A549 (cell line): ENCODE measurements around the gene NGEF. TPM values are rescaled to one million over a fixed set of nuclear protein-coding genes. Genes with fewer than 3 reads are reported as not detected.
"Not testable (repeated sequence)": the region's sequence is repeated elsewhere in the genome, so short reads cannot be mapped to it uniquely, and the experiment has no call there.

Source experiments
- ATAC-seq, 2 experiments: fragments of 200-7000 bp in 1 of 2; fragments of >200 bp in 1 of 2; cut with Nextera tagmentation in 1 of 2; cut with Tn5 transposase in 1 of 2; 3 replicates each; pipeline versions ENCODE4 v1.8.0 to v1.9.1; 2018 to 2020; ENCODE audit warnings: mild to moderate bottlenecking in 1 of 2, moderate library complexity in 1 of 2
- CTCF ChIA-PET: fragments of 300-600 bp; sonication (Branson Sonifier 250); formaldehyde crosslinking; extraction: SDS; loops from one replicate; lab custom pipeline; 2021; ENCODE audit warnings: antibody characterized with exemption, inconsistent platforms; lab: Yijun Ruan, JAX
- POLR2A ChIA-PET: fragments of 350-600 bp; formaldehyde crosslinking; extraction: SDS; loops from one replicate; lab custom pipeline; 2021; ENCODE audit warnings: antibody characterized with exemption, inconsistent platforms; lab: Yijun Ruan, JAX
- DNase-seq, 2 experiments: peaks; one replicate each; pipeline versions ENCODE4 v3.0.0 to v3.0.0-alpha.2; 2011 to 2016; ENCODE audit warnings: low read depth in 1 of 2, low spot score in 1 of 2
- FAIRE-seq: peaks from 2 replicates; lab custom pipeline; 2011; peaks lifted over from hg19 to GRCh38; lab: Jason Lieb, UNC
- H3K27ac ChIP-seq, 2 experiments: fragments of >200 bp; sonication (Bioruptor Twin); formaldehyde crosslinking; 3 replicates each; pipeline ENCODE4 v1.5.1; 2016 to 2017
- H3K4me1 ChIP-seq: fragments of >200 bp; sonication (Bioruptor Twin); formaldehyde crosslinking; 3 replicates; pipeline ENCODE4 v1.6.1; 2016
- H3K4me2 ChIP-seq: fragments of >200 bp; sonication (Bioruptor Twin); formaldehyde crosslinking; 3 replicates; pipeline ENCODE4 v1.6.1; 2016
- H3K4me3 ChIP-seq: fragments of >200 bp; sonication (Bioruptor Twin); formaldehyde crosslinking; 3 replicates; pipeline ENCODE4 v1.5.1; 2016
- H3K9me3 ChIP-seq: fragments of >200 bp; sonication (Bioruptor Twin); formaldehyde crosslinking; 3 replicates; pipeline ENCODE4 v1.6.1; 2016
- BHLHE40 ChIP-seq: IDR thresholded peaks from 2 replicates; pipeline ENCODE4 v1.6.1; 2012; ENCODE audit warnings: low read depth, low read length, inconsistent platforms
- CBX2 ChIP-seq: fragments of 200-600 bp; sonication (generic); IDR thresholded peaks from 2 replicates; pipeline ENCODE4 v1.6.1; 2016; ENCODE audit warnings: low read depth, mild to moderate bottlenecking, borderline replicate concordance
- EP300 ChIP-seq, 2 experiments: fragments of >200 bp; sonication (Bioruptor Twin); formaldehyde crosslinking; IDR thresholded peaks; 2 replicates in 1 of 2; 3 replicates in 1 of 2; pipeline ENCODE4 v1.6.1; 2016 to 2017
- FOSB ChIP-seq: fragments of 250-450 bp; sonication (Bioruptor Pico); IDR thresholded peaks from 2 replicates; pipeline ENCODE4 v1.5.0; 2020; ENCODE audit warnings: mild to moderate bottlenecking, moderate library complexity
- HOXA7 ChIP-seq: fragments of 250-450 bp; sonication (Bioruptor Pico); IDR thresholded peaks from 2 replicates; pipeline ENCODE4 v1.5.0; 2020; ENCODE audit warnings: mild to moderate bottlenecking, moderate library complexity
- HOXB13 ChIP-seq: fragments of 250-450 bp; sonication (Bioruptor Pico); IDR thresholded peaks from 2 replicates; pipeline ENCODE4 v1.5.0; 2020; ENCODE audit warnings: low read depth, mild to moderate bottlenecking, moderate library complexity
- JUN ChIP-seq, 2 experiments: fragments of >200 bp; sonication (Bioruptor Twin); formaldehyde crosslinking; IDR thresholded peaks; 2 replicates in 1 of 2; 3 replicates in 1 of 2; pipeline ENCODE4 v1.6.1; 2016 to 2017
- KDM1A ChIP-seq: fragments of 200-600 bp; sonication (generic); IDR thresholded peaks from 2 replicates; pipeline ENCODE4 v1.6.1; 2016; ENCODE audit warnings: low read depth, mild to moderate bottlenecking
- KDM5A ChIP-seq: fragments of 200-600 bp; sonication (generic); IDR thresholded peaks from 2 replicates; pipeline ENCODE4 v1.6.1; 2016; ENCODE audit warnings: antibody characterized with exemption, mild to moderate bottlenecking
- NR3C1 ChIP-seq: fragments of >200 bp; sonication (Bioruptor Twin); formaldehyde crosslinking; IDR thresholded peaks from 3 replicates; pipeline ENCODE4 v1.6.1; 2017
- RARB ChIP-seq: fragments of 250-450 bp; sonication (Bioruptor Pico); IDR thresholded peaks from 2 replicates; pipeline ENCODE4 v1.8.0; 2021; ENCODE audit warnings: mild to moderate bottlenecking, moderate library complexity
- RFX5 ChIP-seq: fragments of 450-650 bp; IDR thresholded peaks from 2 replicates; pipeline ENCODE4 v1.7.1; 2014; ENCODE audit warnings: antibody characterized with exemption, mild to moderate bottlenecking, moderate library complexity
- ZC3H11A ChIP-seq: fragments of 450-650 bp; IDR thresholded peaks from 2 replicates; pipeline ENCODE4 v1.6.1; 2014; ENCODE audit warnings: antibody characterized with exemption, mild to moderate bottlenecking
- ZNF302 ChIP-seq: fragments of 250-450 bp; sonication (Bioruptor Pico); IDR thresholded peaks from 2 replicates; pipeline ENCODE4 v1.9.0; 2021; ENCODE audit warnings: inconsistent platforms, mild to moderate bottlenecking, moderate library complexity
- WGBS: methylation state at CpG from one replicate; pipeline ENCODE4 v1.1.6; 2017; ENCODE audit errors: missing lambda C conversion rate; 5-methylcytosine and 5-hydroxymethylcytosine counted together
- polyA plus RNA-seq, 4 experiments: library from polyadenylated mRNA; depleted of rRNA in 3 of 4; stranded (reverse); fragments of >200 nt; fragmentation: RNase III in 1 of 4; extraction: RNeasy Plus Mini Kit Qiagen cat#74134 plus additional on column Dnase treatment in 1 of 4; gene quantifications; 2 replicates in 3 of 4; 3 replicates in 1 of 4; pipeline ENCODE4 v1.2.3, GENCODE V29; 2011 to 2017
- TF ChIP-seq, protein P1 (sequence below): IDR thresholded peaks from 2 replicates; pipeline ENCODE4 v1.6.1; 2012; ENCODE audit warnings: low read depth, borderline replicate concordance
- TF ChIP-seq, protein P2 (sequence below): fragments of >200 bp; sonication (Bioruptor Twin); formaldehyde crosslinking; IDR thresholded peaks from 2 replicates; pipeline ENCODE4 v1.6.1; 2016
- TF ChIP-seq, protein P3 (sequence below): fragments of 250-450 bp; sonication (Bioruptor Pico); IDR thresholded peaks from 2 replicates; pipeline ENCODE4 v1.5.0; 2020; ENCODE audit warnings: low read depth, mild to moderate bottlenecking, moderate library complexity
- TF ChIP-seq, protein P4 (sequence below): IDR thresholded peaks from 2 replicates; pipeline ENCODE4 v1.6.1; 2012
- TF ChIP-seq, protein P5 (sequence below): fragments of 450-650 bp; IDR thresholded peaks from 2 replicates; pipeline ENCODE4 v1.6.1; 2014; ENCODE audit warnings: antibody characterized with exemption
- TF ChIP-seq, protein P6 (sequence below): fragments of >200 bp; sonication (Bioruptor Twin); formaldehyde crosslinking; IDR thresholded peaks from 3 replicates; pipeline ENCODE4 v1.6.1; 2016
- TF ChIP-seq, protein P7 (sequence below): fragments of 200-600 bp; sonication (generic); IDR thresholded peaks from 2 replicates; pipeline ENCODE4 v1.6.1; 2016; ENCODE audit warnings: antibody characterized with exemption, mild to moderate bottlenecking, moderate library complexity

NGEF gene
- polyA plus RNA-seq, 2 of the 4 experiments (the other 2 are of a cell fraction): 8.1 to 9.7 TPM

DNA sequence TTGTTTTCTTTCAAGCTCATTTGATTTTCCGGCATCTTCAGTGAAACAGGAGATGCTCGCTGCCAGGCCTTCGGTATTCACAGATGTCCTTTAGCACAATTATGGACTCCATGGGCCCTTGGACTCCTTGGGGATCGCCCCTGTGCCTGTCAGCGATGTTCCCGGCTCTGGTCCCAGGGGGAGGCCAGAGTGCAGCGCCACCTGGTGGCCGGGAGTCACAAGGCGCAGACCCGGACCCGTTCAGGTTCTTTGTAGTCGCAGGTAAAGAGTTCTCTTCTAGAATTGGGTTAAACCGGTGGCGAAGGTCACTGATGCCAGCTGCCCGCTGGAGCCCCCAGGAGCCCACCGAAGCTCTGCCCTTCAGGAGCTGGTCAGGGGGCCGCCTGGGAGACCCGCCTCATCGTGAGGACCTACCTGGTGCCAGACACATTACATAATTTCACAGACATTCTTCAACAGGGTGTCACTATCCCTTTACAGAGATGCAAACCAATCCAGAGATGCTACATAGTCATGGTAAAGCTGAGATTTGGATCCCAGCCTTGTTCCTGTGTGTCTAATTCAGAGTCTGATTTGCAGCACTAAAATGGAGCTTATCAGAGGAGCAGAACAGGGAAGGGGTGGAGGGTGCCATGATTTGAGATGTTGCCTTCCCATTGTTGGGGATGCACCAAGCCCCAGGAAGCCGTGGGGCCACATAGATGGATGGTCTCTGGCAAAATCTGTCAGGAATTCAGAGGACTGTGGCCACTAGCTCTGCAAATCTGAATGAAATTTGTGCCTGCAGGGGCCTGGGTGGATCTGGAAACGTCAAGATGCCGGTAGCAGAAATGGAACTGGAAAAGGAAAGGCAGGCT, 41.1 kb upstream of the NGEF start (continued):
- TF ChIP-seq, protein P1, sequence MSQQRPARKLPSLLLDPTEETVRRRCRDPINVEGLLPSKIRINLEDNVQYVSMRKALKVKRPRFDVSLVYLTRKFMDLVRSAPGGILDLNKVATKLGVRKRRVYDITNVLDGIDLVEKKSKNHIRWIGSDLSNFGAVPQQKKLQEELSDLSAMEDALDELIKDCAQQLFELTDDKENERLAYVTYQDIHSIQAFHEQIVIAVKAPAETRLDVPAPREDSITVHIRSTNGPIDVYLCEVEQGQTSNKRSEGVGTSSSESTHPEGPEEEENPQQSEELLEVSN: no peak
- TF ChIP-seq, protein P2, sequence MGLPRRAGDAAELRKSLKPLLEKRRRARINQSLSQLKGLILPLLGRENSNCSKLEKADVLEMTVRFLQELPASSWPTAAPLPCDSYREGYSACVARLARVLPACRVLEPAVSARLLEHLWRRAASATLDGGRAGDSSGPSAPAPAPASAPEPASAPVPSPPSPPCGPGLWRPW: no peak

DNA sequence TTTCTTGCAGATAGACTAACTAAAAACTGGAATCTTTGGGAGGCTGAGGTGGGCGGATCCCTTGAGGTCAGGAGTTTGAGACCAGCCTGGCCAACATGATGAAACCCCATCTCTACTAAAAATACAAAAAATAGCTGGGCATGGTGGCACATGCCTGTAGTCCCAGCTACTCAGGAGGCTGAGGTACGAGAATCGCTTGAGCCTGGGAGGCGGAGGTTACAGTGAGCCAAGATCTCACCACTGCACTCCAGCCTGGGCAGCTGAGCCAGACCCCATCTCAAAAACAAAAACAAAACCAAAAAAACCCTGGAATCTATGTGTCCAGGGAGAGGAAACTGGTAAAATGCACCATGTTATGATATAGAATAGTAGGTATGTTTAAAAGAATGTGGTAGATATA, 39.5 kb upstream of the NGEF start:
- DNase-seq, H3K9me3 ChIP-seq, FAIRE-seq, H3K4me3 ChIP-seq, H3K27ac ChIP-seq, POLR2A ChIA-PET, H3K4me2 ChIP-seq, ATAC-seq: not testable (repeated sequence)
- WGBS: 92% methylated on average over 4 of the region's 4 CpGs
- CTCF ChIA-PET: interaction anchor here (0.7 to 7.0 kb wide), 16 partner anchors 9 to 747 kb away, joined by 3 to 64 read pairs (median 9); partner anchors contain the start of gene NEU2
- H3K4me1 ChIP-seq: 0 out of 3 replicates have a peak, but pooled peaks cover 12% of the 10 kb centered on the region

DNA sequence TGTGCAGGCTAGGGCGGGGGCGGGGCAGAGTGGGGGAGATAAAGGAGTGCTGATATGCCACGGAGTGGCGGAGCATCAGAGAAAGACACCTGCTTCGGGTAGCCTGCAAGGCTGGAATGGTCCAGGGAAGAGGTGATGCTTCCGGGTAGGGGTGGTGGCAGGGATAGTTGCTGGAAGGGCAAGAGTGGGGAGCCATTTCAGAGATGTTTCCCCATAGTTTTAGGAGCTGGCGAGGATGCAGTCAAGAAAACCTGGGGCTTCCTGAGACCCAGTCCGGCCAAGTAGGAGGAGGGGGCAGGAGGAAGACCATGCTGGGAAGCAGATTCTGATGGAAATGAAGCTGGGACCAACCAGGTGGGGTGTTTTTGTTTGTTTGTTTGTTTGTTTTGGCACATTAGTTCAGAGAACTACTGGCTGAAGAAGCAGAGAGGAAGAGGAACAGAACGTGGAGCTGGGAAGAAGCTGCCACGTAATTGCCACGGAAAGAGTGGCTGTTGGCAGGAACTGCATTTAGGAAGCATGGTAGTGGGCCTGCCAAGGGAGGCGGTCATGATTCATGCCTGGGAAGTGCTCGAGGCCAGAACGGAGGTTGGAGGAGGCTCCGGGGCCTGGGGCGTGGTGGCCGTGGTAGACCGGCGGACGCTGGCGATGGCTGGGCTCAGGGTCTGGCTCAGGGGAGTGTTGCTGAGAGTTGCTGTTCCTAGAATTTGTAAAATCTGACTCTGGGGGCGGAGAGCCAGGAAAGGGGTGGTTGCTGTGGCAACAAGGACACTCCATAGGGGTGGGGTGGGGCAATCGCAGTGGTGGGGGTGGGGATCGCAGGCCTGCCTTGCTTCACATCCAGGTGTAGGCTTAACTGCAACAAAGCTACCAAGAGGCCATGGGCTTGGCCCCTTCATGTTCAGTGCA, 38.4 kb upstream of the NGEF start:
- H3K27ac ChIP-seq: peak overlapping the region in 1 of 2 experiments; percentile 34; a peak in 1 of 6 replicates
- POLR2A ChIA-PET: no interaction called here
- no peak overlapping the region for H3K4me3 ChIP-seq
- FAIRE-seq (no peak), ATAC-seq (no peak), DNase-seq (no peak)
- CTCF ChIA-PET: interaction anchor here (0.9 to 7.0 kb wide), 7 partner anchors 8 to 198 kb away, joined by 3 to 64 read pairs (median 13); partner anchors contain the start of gene NEU2
- TF ChIP-seq, protein P3, sequence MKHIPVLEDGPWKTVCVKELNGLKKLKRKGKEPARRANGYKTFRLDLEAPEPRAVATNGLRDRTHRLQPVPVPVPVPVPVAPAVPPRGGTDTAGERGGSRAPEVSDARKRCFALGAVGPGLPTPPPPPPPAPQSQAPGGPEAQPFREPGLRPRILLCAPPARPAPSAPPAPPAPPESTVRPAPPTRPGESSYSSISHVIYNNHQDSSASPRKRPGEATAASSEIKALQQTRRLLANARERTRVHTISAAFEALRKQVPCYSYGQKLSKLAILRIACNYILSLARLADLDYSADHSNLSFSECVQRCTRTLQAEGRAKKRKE (CRISPR knock-in tag): no peak
- TF ChIP-seq RARB (CRISPR knock-in tag): no peak
- TF ChIP-seq KDM1A: no peak
- no peak for TF ChIP-seq JUN (IDR thresholded peaks at IDR 0.05)
- TF ChIP-seq KDM5A: no peak
- no peak for TF ChIP-seq HOXA7
- no peak for TF ChIP-seq CBX2
- TF ChIP-seq, protein P4, sequence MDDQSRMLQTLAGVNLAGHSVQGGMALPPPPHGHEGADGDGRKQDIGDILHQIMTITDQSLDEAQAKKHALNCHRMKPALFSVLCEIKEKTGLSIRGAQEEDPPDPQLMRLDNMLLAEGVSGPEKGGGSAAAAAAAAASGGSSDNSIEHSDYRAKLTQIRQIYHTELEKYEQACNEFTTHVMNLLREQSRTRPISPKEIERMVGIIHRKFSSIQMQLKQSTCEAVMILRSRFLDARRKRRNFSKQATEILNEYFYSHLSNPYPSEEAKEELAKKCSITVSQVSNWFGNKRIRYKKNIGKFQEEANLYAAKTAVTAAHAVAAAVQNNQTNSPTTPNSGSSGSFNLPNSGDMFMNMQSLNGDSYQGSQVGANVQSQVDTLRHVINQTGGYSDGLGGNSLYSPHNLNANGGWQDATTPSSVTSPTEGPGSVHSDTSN: no peak
- TF ChIP-seq, protein P5, sequence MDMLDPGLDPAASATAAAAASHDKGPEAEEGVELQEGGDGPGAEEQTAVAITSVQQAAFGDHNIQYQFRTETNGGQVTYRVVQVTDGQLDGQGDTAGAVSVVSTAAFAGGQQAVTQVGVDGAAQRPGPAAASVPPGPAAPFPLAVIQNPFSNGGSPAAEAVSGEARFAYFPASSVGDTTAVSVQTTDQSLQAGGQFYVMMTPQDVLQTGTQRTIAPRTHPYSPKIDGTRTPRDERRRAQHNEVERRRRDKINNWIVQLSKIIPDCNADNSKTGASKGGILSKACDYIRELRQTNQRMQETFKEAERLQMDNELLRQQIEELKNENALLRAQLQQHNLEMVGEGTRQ: no peak
- TF ChIP-seq, protein P6, sequence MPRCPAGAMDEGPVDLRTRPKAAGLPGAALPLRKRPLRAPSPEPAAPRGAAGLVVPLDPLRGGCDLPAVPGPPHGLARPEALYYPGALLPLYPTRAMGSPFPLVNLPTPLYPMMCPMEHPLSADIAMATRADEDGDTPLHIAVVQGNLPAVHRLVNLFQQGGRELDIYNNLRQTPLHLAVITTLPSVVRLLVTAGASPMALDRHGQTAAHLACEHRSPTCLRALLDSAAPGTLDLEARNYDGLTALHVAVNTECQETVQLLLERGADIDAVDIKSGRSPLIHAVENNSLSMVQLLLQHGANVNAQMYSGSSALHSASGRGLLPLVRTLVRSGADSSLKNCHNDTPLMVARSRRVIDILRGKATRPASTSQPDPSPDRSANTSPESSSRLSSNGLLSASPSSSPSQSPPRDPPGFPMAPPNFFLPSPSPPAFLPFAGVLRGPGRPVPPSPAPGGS: no peak
- no peak for TF ChIP-seq ZNF302 (CRISPR knock-in tag)
- TF ChIP-seq HOXB13: no peak
- TF ChIP-seq FOSB (CRISPR knock-in tag): no peak
- TF ChIP-seq, protein P7, sequence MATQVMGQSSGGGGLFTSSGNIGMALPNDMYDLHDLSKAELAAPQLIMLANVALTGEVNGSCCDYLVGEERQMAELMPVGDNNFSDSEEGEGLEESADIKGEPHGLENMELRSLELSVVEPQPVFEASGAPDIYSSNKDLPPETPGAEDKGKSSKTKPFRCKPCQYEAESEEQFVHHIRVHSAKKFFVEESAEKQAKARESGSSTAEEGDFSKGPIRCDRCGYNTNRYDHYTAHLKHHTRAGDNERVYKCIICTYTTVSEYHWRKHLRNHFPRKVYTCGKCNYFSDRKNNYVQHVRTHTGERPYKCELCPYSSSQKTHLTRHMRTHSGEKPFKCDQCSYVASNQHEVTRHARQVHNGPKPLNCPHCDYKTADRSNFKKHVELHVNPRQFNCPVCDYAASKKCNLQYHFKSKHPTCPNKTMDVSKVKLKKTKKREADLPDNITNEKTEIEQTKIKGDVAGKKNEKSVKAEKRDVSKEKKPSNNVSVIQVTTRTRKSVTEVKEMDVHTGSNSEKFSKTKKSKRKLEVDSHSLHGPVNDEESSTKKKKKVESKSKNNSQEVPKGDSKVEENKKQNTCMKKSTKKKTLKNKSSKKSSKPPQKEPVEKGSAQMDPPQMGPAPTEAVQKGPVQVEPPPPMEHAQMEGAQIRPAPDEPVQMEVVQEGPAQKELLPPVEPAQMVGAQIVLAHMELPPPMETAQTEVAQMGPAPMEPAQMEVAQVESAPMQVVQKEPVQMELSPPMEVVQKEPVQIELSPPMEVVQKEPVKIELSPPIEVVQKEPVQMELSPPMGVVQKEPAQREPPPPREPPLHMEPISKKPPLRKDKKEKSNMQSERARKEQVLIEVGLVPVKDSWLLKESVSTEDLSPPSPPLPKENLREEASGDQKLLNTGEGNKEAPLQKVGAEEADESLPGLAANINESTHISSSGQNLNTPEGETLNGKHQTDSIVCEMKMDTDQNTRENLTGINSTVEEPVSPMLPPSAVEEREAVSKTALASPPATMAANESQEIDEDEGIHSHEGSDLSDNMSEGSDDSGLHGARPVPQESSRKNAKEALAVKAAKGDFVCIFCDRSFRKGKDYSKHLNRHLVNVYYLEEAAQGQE: no peak
- TF ChIP-seq RFX5: no peak
- no peak for TF ChIP-seq EP300 (IDR thresholded peaks at IDR 0.05)
- no peak for TF ChIP-seq NR3C1
- TF ChIP-seq, protein P1: no peak
- no peak for TF ChIP-seq BHLHE40
- no peak for TF ChIP-seq ZC3H11A
- WGBS: 83% methylated on average over 22 of the region's 24 CpGs
- no peak overlapping the region for H3K4me2 ChIP-seq
- no peaks in the 10 kb centered on the region for H3K9me3 ChIP-seq
- H3K4me1 ChIP-seq: 0 out of 3 replicates have a peak, but pooled peaks cover 12% of the 10 kb centered on the region
